Hindlimb muscle (tissue), 1 donor: ENCODE measurements around the gene PEMT. TPM values are rescaled to one million over a fixed set of nuclear protein-coding genes. Genes with fewer than 3 reads are reported as not detected.
A peak's percentile ranks its signal among the peaks of the same experiment; 100 is the strongest.

Experiments
- DNase-seq: peaks from one replicate; pipeline ENCODE4 v3.0.0-alpha.2; 2013
- polyA plus RNA-seq: library from polyadenylated mRNA; unstranded; fragments of 120-200 nt; gene quantifications from one replicate; pipeline ENCODE4 v1.2.1, GENCODE V29; 2013; ENCODE audit not compliant: insufficient read length

Gene PEMT
- polyA plus RNA-seq, 1 donor: 28.3 TPM

- DNase-seq: no peak
These were observed 55.6 kb downstream of the PEMT start for GRCh38 chr17:17535957-17536356.

- no peak for DNase-seq
These were observed 57.5 kb downstream of the PEMT start for GRCh38 chr17:17533901-17534441.

GRCh38 chr17:17532991-17533390 lies 58.5 kb downstream of the PEMT start:
- DNase-seq: no peak

- no peak for DNase-seq
These were observed 60.4 kb downstream of the PEMT start for GRCh38 chr17:17531156-17531555.

- no peak for DNase-seq
These were observed 62.5 kb downstream of the PEMT start for GRCh38 chr17:17528696-17529652.

- DNase-seq: no peak
These were observed 63.5 kb downstream of the PEMT start for GRCh38 chr17:17527956-17528500.

GRCh38 chr17:17527534-17527933 lies 64.0 kb downstream of the PEMT start:
- no peak for DNase-seq

- DNase-seq: no peak
These were observed 65.1 kb downstream of the PEMT start for GRCh38 chr17:17526369-17526768.

- no peak for DNase-seq
These were observed 65.6 kb downstream of the PEMT start for GRCh38 chr17:17525956-17526355.

GRCh38 chr17:17525311-17525710 lies 66.2 kb downstream of the PEMT start:
- DNase-seq: no peak

GRCh38 chr17:17523731-17524490 lies 67.6 kb downstream of the PEMT start:
- no peak for DNase-seq

- DNase-seq: no peak
These were observed 68.3 kb downstream of the PEMT start for GRCh38 chr17:17523001-17523730.

GRCh38 chr17:17520599-17521232 lies 70.8 kb downstream of the PEMT start:
- no peak for DNase-seq

- no peak for DNase-seq
These were observed 71.6 kb downstream of the PEMT start for GRCh38 chr17:17519886-17520285.

- DNase-seq: no peak
These were observed 72.6 kb downstream of the PEMT start for GRCh38 chr17:17518951-17519350.

- no peak for DNase-seq
These were observed 73.5 kb downstream of the PEMT start for GRCh38 chr17:17518014-17518413.

- no peak for DNase-seq
These were observed 74.4 kb downstream of the PEMT start for GRCh38 chr17:17516941-17517720.

GRCh38 chr17:17515934-17516930 lies 75.3 kb downstream of the PEMT start:
- peak; percentile 57 for DNase-seq
